Endothelial cell (in vitro differentiated cells): Measurements from ENCODE around the gene CUEDC1. TPM values are rescaled to one million over a fixed set of nuclear protein-coding genes. Genes with fewer than 3 reads are reported as not detected.
A peak's percentile ranks its signal among the peaks of the same experiment; 100 is the strongest.

Experiments used
- DNase-seq: peaks from one replicate; pipeline ENCODE4 v3.0.0; 2021; ENCODE audit warnings: low spot score
- H3K27ac Mint-ChIP-seq: one replicate; pipeline ENCODE4 v1.8.0; 2021; ENCODE audit warnings: mixed read lengths, inconsistent platforms; ENCODE audit not compliant: unreplicated experiment
- H3K27me3 Mint-ChIP-seq: one replicate; pipeline ENCODE4 v1.8.0; 2021; ENCODE audit warnings: mild to moderate bottlenecking, moderate library complexity, mixed read lengths, inconsistent platforms; ENCODE audit not compliant: unreplicated experiment
- H3K36me3 Mint-ChIP-seq: one replicate; pipeline ENCODE4 v1.8.0; 2021; ENCODE audit warnings: mild to moderate bottlenecking, low read depth, mixed read lengths, inconsistent platforms; ENCODE audit not compliant: unreplicated experiment
- H3K4me1 Mint-ChIP-seq: one replicate; pipeline ENCODE4 v1.8.0; 2021; ENCODE audit warnings: mild to moderate bottlenecking, mixed read lengths, inconsistent platforms; ENCODE audit not compliant: unreplicated experiment
- H3K4me3 Mint-ChIP-seq: one replicate; pipeline ENCODE4 v1.8.0; 2021; ENCODE audit warnings: mild to moderate bottlenecking, mixed read lengths, inconsistent platforms; ENCODE audit not compliant: unreplicated experiment
- H3K9me3 Mint-ChIP-seq: one replicate; pipeline ENCODE4 v1.8.0; 2021; ENCODE audit warnings: mixed read lengths, inconsistent platforms; ENCODE audit not compliant: unreplicated experiment
- CTCF ChIP-seq: fragments of 200-600 bp; sonication (generic); IDR thresholded peaks from one replicate; pipeline ENCODE4 v1.5.0; 2021; ENCODE audit warnings: antibody characterized with exemption; ENCODE audit not compliant: unreplicated experiment
- total RNA-seq: library from RNA; stranded (reverse); fragmentation: NEBNext Ultra II Directional; extraction: Animal tissue kit (Norgen Biotek cat#: 25700); gene quantifications from one replicate; pipeline ENCODE4 v1.2.1, GENCODE V29; 2021; ENCODE audit not compliant: unreplicated experiment

CUEDC1 gene
- total RNA-seq, 1 donor from 2014 or later: 13.3 TPM

DNA sequence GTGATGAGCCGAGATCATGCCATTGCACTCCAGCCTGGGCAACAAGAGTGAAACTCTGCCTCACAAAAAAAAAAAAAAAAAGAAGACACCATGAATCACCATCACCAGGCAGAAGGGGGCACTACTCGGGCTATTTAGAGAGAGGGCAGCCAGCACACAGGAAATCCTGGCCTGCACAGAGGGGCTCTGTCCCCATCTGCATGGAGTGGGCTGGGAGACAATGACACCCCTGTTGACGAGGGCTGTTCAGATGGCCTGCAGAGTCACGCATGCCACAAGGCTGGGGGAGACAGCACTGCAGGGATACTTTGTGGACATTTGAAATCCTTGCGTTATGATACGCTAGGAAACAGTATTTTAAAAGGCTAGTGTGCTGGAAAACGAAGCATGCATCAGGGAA lies 48.3 kb downstream of the CUEDC1 start:
- Mint-ChIP-seq H3K27me3 (peaks cover 17% of the 10 kb centered on the region), H3K4me3 (no peak overlapping the region), H3K4me1 (peaks cover 35% of the 10 kb centered on the region), H3K9me3 (no peaks in the 10 kb centered on the region), H3K27ac (no peak overlapping the region), H3K36me3 (peaks cover 5% of the 10 kb centered on the region)
- TF ChIP-seq CTCF: peak; percentile 27
- no peak for DNase-seq

DNA sequence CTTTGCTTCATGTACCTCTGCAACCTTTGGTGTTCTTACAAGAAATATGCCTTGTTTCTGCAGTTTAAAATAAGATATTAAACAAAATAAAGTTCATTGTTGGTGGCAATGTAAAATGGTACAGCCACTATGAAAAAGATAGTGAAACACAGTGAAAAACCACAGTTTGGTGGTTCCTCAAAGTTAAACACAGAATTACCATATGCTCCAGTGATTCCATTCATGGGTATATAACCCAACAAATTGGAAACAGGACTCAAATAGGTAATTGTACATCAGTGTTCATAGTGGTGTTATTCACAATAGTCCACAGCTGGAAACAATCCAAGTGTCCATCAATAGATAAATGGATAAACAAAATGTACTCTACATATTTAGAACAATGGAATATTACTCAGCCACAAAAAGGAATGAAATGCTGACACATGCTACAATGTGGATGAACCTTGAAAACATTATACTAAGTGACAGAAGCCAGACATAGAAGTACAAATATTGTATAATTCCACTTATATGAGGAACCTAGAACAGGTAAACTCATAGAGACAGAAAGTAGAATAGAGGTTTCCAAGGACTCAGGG lies 49.2 kb downstream of the CUEDC1 start:
- Mint-ChIP-seq H3K4me1 (peaks cover 36% of the 10 kb centered on the region), H3K27me3 (peaks cover 17% of the 10 kb centered on the region), H3K27ac (no peak overlapping the region), H3K4me3 (no peak overlapping the region), H3K9me3 (no peaks in the 10 kb centered on the region), H3K36me3 (peaks cover 5% of the 10 kb centered on the region)
- no peak for DNase-seq
- no peak for TF ChIP-seq CTCF

DNA sequence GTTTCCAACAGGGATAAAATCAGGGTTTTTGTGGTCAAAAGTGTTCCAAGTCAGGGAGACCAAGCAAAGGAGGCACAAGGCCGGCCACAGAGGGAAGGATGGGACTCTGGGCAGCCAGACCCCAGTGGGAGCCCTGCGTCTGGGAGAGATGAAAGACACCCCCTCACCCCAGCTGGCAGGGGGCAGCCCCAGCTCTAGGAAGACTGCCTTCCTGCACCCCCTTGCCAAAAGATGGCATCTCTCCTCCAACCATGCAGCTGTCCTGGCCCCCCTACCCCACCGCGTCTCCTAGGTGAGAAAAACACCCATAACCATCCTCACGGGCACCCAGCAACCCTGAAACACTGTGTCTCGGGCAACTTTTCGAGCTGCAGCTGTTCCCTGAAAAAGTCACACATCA lies 51.3 kb downstream of the CUEDC1 start:
- H3K4me1 Mint-ChIP-seq: peaks cover 37% of the 10 kb centered on the region
- peaks cover 12% of the 10 kb centered on the region for H3K27me3 Mint-ChIP-seq
- no peak overlapping the region for H3K27ac Mint-ChIP-seq
- no peak overlapping the region for H3K4me3 Mint-ChIP-seq
- peaks cover 5% of the 10 kb centered on the region for H3K36me3 Mint-ChIP-seq
- no peak for DNase-seq
- H3K9me3 Mint-ChIP-seq: no peaks in the 10 kb centered on the region
- no peak for TF ChIP-seq CTCF

GRCh38 chr17:57902800-57903759 lies 52.1 kb downstream of the CUEDC1 start:
- no peak for TF ChIP-seq CTCF
- peaks cover 37% of the 10 kb centered on the region for H3K4me1 Mint-ChIP-seq

More at GRCh38 chr17:57902800-57903759, 52.1 kb downstream of the CUEDC1 start:
- Mint-ChIP-seq H3K4me3 (no peak overlapping the region), H3K27me3 (peaks cover 12% of the 10 kb centered on the region), H3K9me3 (no peaks in the 10 kb centered on the region), H3K36me3 (peaks cover 5% of the 10 kb centered on the region), H3K27ac (peak overlapping the region; percentile 43)
- no peak for DNase-seq
